ENCODE results near the gene NUCKS1.

NUCKS1 gene

DNA sequence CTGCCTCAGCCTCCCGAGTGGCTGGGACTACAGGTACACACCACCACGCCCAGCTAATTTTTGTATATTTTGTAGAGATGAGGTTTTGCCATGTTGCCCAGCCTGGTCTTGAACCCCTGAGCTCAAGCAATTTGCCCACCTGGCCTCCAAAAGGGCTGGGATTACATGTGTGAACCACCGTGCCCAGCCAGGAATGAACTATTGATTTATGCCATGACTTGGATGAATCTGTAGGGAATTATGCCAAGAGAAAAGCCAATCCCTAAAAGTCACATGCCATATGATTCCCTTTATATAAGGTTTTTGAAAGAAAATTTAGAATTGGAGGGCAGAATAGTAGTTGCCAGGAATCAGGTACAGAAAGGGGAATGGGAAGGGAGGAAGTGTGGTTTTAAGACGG, 50.6 kb downstream of the NUCKS1 start:
- no peak for DNase-seq (ENCODE audit: low read depth in 2 of 2)

GRCh38 chr1:205698921-205699320, 51.1 kb downstream of the NUCKS1 start:
- DNase-seq (ENCODE audit: low read depth in 2 of 2), result no peak

DNA sequence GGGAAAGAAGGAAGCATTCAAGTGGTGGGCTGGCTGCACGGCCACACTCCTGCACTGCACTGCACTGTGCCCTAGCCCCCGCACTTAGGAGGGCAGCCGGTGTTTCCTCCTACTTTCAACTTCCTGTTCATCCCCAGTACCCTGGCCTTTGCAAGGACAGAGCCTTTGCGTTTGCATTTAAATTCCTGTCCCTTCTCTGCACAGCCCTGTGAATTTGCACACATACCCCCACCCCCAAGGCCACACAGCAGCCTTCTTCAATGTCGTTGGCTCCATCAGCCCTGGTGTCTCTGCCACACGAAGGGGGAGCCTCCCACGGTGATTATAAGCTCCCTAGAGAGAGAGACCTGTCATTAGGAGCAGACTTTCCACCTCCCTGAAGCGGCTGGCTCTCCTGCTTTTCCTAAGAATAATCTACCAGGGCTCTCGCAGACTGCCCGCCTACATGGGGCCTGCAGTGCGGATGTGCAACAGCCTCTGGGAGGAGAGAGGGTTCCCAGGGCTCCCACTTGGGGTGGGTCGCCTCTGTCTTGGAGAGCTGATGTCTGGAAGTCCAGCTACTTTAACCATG, 56.5 kb downstream of the NUCKS1 start:
- DNase-seq (ENCODE audit: low read depth in 2 of 2), result no peak

GRCh38 chr1:205692423-205692822, 57.6 kb downstream of the NUCKS1 start:
- DNase-seq (ENCODE audit: low read depth in 2 of 2), result no peak

- DNase-seq (ENCODE audit: low read depth in 2 of 2), result no peak
Measured at GRCh38 chr1:205690122-205690756, 59.7 kb downstream of the NUCKS1 start.

DNA sequence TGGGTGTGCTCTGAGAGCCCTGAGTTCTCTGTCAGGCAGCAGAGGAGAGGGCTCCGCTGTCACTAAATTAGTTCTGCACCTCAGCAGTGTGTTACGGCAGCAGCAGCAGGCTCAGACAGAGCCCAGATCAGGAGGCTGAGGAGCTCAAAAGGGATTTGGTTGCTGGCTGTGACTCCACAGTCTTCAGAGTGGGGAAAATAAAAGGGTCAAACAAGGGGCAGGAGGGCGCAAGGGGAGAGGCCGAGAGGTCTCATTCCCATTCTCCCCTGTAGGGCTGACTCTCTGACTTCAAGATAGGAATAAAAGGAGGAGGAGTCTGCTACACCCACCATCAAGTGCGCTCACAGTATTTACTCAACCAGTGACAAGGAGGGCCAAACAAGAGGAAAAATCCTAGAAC, 60.5 kb downstream of the NUCKS1 start:
- DNase-seq (ENCODE audit: low read depth in 2 of 2), result no peak

- DNase-seq (ENCODE audit: low read depth in 2 of 2), result no peak
Measured at GRCh38 chr1:205688171-205689080, 61.6 kb downstream of the NUCKS1 start.

DNA sequence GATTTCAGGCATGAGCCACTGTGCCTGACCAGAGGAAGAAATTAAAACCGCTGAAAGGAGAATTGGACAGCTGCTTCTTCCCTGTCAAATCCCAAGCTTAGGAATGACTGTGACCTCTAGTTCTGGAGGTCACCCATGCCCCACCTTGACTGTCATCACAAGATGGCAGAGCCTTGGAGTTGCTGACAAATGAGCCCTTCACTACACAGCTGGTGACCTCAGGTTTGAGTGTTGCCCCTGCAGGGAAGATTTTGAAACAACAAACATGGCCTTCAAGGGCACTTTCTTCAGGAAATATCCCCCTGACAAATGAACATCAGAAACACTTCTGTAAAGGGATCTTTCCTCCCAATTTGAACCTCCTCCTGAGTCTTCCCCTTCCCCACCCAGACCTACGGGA, 62.7 kb downstream of the NUCKS1 start:
- no peak for DNase-seq (ENCODE audit: low read depth in 2 of 2)

GRCh38 chr1:205681364-205681763, 68.6 kb downstream of the NUCKS1 start:
- no peak for DNase-seq (ENCODE audit: low read depth in 2 of 2)

- peak; percentile 20 to 33 for DNase-seq (ENCODE audit: low read depth in 2 of 2)
Measured at GRCh38 chr1:205680073-205680851, 69.7 kb downstream of the NUCKS1 start, which contains the start of gene SLC45A3. Gene SLC45A3 (minus strand): TSS chr1:205680509. CDS start chr1:205664656, 15,853 bp downstream.

DNA sequence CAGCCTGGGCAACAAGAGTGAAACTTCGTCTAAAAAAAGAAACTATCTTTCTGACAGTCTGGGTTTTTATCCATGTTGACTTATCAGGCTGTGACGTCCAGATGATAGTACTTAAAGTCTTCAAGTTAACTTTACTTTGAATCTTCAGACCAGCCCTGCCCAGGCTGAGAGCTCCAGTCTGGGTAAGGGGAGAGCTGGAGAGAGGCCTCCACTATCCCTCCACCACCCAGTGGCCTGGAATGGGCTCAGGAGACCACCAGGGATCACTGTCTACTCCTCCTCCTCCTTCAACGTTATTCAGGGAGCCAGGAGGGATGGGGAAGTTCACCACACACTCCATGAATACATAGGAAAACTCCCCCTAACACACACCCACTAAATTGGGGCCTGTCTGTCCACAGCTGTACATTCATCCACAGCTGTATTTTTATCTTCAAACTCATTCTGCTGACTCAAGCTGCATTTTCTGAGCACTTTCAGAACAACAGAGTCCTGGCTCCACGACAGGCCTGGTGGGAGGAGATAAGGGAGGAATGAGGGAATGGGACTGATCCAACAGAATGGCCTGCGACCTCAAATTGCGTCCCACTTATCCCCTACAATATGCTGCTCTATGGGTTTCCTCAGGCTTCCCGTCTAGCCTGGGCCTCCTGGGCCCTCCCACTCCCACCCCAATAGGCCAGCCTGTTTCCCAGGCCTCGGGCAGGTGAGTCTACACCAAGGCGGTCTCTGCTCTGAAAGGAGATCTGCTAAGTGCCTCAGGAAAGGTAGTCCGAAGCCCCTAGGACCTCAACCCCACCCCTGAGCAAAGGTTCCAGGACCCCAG, 71.5 kb downstream of the NUCKS1 start:
- DNase-seq (ENCODE audit: low read depth in 2 of 2), result no peak

GRCh38 chr1:205677167-205677566, 72.8 kb downstream of the NUCKS1 start:
- no peak for DNase-seq (ENCODE audit: low read depth in 2 of 2)

- no peak for DNase-seq (ENCODE audit: low read depth in 2 of 2)
Measured at GRCh38 chr1:205676597-205676996, 73.4 kb downstream of the NUCKS1 start.

- DNase-seq (ENCODE audit: low read depth in 2 of 2), result no peak
Measured at GRCh38 chr1:205676002-205676401, 74.0 kb downstream of the NUCKS1 start.

GRCh38 chr1:205675247-205675646, 74.7 kb downstream of the NUCKS1 start:
- DNase-seq (ENCODE audit: low read depth in 2 of 2), result no peak

DNA sequence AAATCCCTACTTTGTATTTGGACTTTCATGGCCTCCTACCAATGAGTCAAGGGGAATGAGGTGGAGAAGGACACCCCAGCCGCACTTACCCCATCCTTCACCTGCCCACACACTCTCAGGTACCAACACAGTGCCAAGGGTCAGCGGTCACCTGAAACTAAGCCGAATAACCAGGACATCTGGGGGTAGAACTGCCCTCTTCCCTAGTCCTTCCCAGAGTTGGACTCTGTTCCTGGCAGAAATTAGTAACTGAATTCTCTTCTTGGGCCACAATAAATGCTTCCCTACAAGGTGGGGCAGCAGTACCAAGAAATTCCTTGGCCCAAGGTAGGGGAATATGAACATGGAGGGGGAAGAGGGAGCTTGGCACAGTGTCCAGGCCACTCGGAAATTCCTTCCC, 77.0 kb downstream of the NUCKS1 start:
- DNase-seq (ENCODE audit: low read depth in 2 of 2), result no peak

- DNase-seq (ENCODE audit: low read depth in 2 of 2), result no peak
Measured at GRCh38 chr1:205672395-205672889, 77.5 kb downstream of the NUCKS1 start.

DNA sequence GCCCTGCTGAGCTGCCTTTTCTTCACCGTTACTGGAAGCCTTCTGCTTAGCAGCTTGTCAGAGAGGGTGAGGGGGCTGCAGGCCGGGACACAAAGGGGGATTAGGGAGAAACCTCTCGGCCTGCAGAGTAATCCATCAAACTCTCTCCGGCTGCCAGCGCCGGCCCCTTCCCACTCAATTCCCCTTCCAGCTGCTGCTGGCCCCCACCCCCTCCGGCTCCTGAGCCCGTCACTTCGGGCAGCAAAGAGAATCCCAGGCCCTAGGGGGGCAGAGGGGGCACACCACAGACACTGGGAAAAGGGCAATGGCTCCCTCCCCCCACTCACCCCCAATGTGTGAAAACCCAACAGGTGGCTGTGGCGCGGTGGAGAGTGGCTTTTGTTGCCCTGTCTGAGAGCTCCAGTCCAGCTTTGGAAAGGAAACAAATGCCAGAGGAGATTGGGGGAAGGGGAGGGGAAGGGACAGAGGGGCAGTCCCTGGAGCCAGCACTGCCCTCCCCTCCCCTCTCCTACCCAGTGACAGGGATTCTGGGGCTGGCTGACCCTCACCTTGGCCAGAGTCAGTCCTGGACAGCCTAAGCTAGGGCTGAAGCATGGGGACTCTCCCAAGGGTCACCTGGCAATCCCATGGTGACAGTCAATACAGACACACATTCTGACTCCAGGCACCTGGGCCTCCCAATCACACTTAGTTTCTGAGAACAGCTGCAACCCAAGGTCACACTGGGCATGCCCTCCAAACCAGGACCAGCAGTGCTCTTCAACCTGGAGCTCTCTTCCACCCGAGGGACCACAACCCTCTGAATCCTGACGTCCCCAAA, 79.2 kb downstream of the NUCKS1 start:
- DNase-seq (ENCODE audit: low read depth in 2 of 2), result no peak

DNA sequence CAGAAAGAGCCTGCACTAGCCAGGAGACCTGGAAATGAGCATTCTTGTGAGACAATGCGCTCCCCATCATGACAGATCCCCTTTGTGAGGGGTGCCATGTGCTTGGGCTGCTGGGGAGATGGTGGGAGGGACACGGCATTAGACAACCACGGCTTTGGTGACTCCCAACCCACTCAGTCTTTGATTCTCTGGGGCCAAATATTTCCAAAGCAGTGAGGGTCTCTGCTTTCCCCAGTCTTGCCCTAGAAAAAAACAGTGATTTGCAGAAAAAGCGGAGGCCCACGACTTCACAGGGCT, 79.9 kb downstream of the NUCKS1 start:
- no peak for DNase-seq (ENCODE audit: low read depth in 2 of 2)
